SU-DHL-6 (cell line): ENCODE data around the gene RNF19B.

Experiments used
- H2AFZ ChIP-seq: fragments of 200-600 bp; sonication (generic); 2 replicates; pipeline ENCODE4 v1.6.1; 2014; ENCODE audit warnings: low read depth, mild to moderate bottlenecking, moderate library complexity, mixed read lengths, antibody characterized with exemption, low read length; ENCODE audit not compliant: severe bottlenecking
- H3F3A ChIP-seq: fragments of 200-600 bp; shearing (Covaris generic); 2 replicates; pipeline ENCODE4 v1.6.0; 2016; ENCODE audit warnings: antibody characterized with exemption, mild to moderate bottlenecking; ENCODE audit not compliant: insufficient read depth
- H3K27ac ChIP-seq: fragments of 200-600 bp; sonication (generic); 2 replicates; pipeline ENCODE4 v1.5.1; 2016; ENCODE audit warnings: low read depth, mild to moderate bottlenecking, low read length, moderate library complexity, mixed read lengths
- H3K27me3 ChIP-seq: fragments of 200-600 bp; sonication (generic), shearing (Covaris generic); 2 replicates; pipeline ENCODE4 v1.6.0; 2014; ENCODE audit warnings: mild to moderate bottlenecking, low read length
- H3K36me3 ChIP-seq: fragments of 200-600 bp; sonication (generic); 2 replicates; pipeline ENCODE4 v1.6.1; 2014; ENCODE audit warnings: mild to moderate bottlenecking, low read length, mixed read lengths
- H3K4me2 ChIP-seq: fragments of 300-600, 200-600 bp; shearing (Covaris generic), sonication (generic); 2 replicates; pipeline ENCODE4 v1.6.0; 2014; ENCODE audit warnings: low read length, low read depth, mild to moderate bottlenecking; ENCODE audit not compliant: poor library complexity, severe bottlenecking
- H3K4me3 ChIP-seq: fragments of 200-600 bp; sonication (generic); 2 replicates; pipeline ENCODE4 v1.5.1; 2014; ENCODE audit warnings: antibody characterized with exemption, low read length, mild to moderate bottlenecking, mixed read lengths; ENCODE audit not compliant: insufficient read depth, poor library complexity, severe bottlenecking
- H3K79me2 ChIP-seq: fragments of 200-600 bp; sonication (generic); 2 replicates; pipeline ENCODE4 v1.6.1; 2014; ENCODE audit warnings: mild to moderate bottlenecking, low read length, moderate library complexity; ENCODE audit not compliant: insufficient read depth
- H3K9ac ChIP-seq: fragments of 200-600 bp; sonication (generic); 2 replicates; pipeline ENCODE4 v1.7.0; 2014; ENCODE audit warnings: mild to moderate bottlenecking, low read length
- H3K9me2 ChIP-seq: fragments of 200-600 bp; sonication (generic); replicated peaks from 2 replicates; pipeline ENCODE4 v1.6.1; 2014; ENCODE audit warnings: low read length; ENCODE audit not compliant: insufficient read depth
- H3K9me3 ChIP-seq: fragments of 200-600 bp; sonication (generic); 2 replicates; pipeline ENCODE4 v1.6.1; 2014; ENCODE audit warnings: low read length, mixed read lengths; ENCODE audit not compliant: insufficient read depth
- H4K20me1 ChIP-seq: fragments of 200-600 bp; sonication (generic); 2 replicates; pipeline ENCODE4 v1.6.1; 2014; ENCODE audit warnings: low read depth, mild to moderate bottlenecking, antibody characterized with exemption, low read length, moderate library complexity, mixed read lengths
- CTCF ChIP-seq: fragments of 200-600 bp; sonication (generic); IDR thresholded peaks from one replicate; pipeline ENCODE4 v1.5.1; 2017; ENCODE audit warnings: antibody characterized with exemption, mild to moderate bottlenecking, low read length, moderate library complexity; ENCODE audit not compliant: insufficient read depth, poor library complexity, severe bottlenecking
- EZH2phosphoT487 ChIP-seq: fragments of 200-600 bp; sonication (generic), shearing (Covaris generic); conservative IDR thresholded peaks from 2 replicates; pipeline ENCODE4 v1.6.1; 2018; ENCODE audit warnings: mild to moderate bottlenecking, antibody characterized with exemption, low read length, moderate library complexity, mixed read lengths

Gene RNF19B

DNA sequence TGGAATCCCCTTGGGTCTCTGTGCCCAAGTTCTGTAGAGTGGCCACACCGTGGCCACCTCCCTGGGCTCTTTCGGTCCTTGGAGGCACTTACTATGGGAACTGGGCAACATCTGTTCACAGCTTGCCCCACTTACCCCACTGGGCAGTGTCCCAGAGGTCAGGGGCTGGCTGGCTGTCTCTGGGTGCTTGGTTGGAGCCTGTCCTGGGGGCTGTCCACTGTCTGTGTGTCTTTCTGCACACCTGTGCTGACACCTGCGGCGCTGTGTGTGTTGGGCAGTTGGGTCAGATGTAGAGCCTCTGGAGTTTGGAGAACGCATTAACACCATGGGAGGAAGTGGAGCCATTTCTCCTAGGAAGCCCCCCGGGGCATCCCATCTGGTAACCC lies 62.1 kb downstream of the RNF19B start:
- H3K9me3 ChIP-seq: no peaks in the 10 kb centered on the region
- no peaks in the 10 kb centered on the region for H4K20me1 ChIP-seq
- no peaks in the 10 kb centered on the region for H3K36me3 ChIP-seq
- H3F3A ChIP-seq: no peaks in the 10 kb centered on the region
- H3K27ac ChIP-seq: no peak overlapping the region
- no peaks in the 10 kb centered on the region for H3K79me2 ChIP-seq
- TF ChIP-seq CTCF (no peak), EZH2phosphoT487 (no peak)
- no peak overlapping the region for H3K4me3 ChIP-seq
- no peaks in the 10 kb centered on the region for H3K27me3 ChIP-seq
- H3K4me2 ChIP-seq: no peak overlapping the region
- no peak overlapping the region for H2AFZ ChIP-seq
- no peak overlapping the region for H3K9ac ChIP-seq
- H3K9me2 ChIP-seq: no peaks in the 10 kb centered on the region

- H3K79me2 ChIP-seq: no peaks in the 10 kb centered on the region
- H2AFZ ChIP-seq: no peak overlapping the region
- peak overlapping the region; percentile 47 for H3K4me3 ChIP-seq
- no peaks in the 10 kb centered on the region for H3K9me2 ChIP-seq
- H3K36me3 ChIP-seq: no peaks in the 10 kb centered on the region
- peak overlapping the region; percentile 56 for H3K4me2 ChIP-seq
- no peaks in the 10 kb centered on the region for H4K20me1 ChIP-seq
- TF ChIP-seq CTCF (no peak), EZH2phosphoT487 (no peak)
- no peaks in the 10 kb centered on the region for H3K9me3 ChIP-seq
- no peaks in the 10 kb centered on the region for H3K27me3 ChIP-seq
- no peak overlapping the region for H3K27ac ChIP-seq
- peak overlapping the region; percentile 26; the same call in 1 of the 2 replicates for H3K9ac ChIP-seq
- H3F3A ChIP-seq: no peaks in the 10 kb centered on the region
Observed at GRCh38 chr1:32901823-32902534, 62.6 kb downstream of the RNF19B start.

GRCh38 chr1:32900956-32901822 lies 63.4 kb downstream of the RNF19B start, which contains the start of gene TMEM54:
TSS of gene TMEM54 (minus strand) at chr1:32901389. CDS start at chr1:32901238, 151 bp downstream.
- H3K4me2 ChIP-seq: peak within 1 kb of the TSS; percentile 60
- no peaks in the 10 kb centered on the region for H3K79me2 ChIP-seq
- H4K20me1 ChIP-seq: no peaks in the 10 kb centered on the region
- H3K27ac ChIP-seq: no peak within 1 kb of the TSS
- peak within 1 kb of the TSS; percentile 47 for H3K4me3 ChIP-seq
- no peaks in the 10 kb centered on the region for H3K27me3 ChIP-seq
- H3K9ac ChIP-seq: peak within 1 kb of the TSS; percentile 41; the same call in 1 of the 2 replicates
- TF ChIP-seq EZH2phosphoT487 (no peak), CTCF (no peak)
- no peaks in the 10 kb centered on the region for H3K36me3 ChIP-seq
- no peaks in the 10 kb centered on the region for H3K9me3 ChIP-seq
- H3F3A ChIP-seq: no peaks in the 10 kb centered on the region
- H2AFZ ChIP-seq: no peak within 1 kb of the TSS
- no peaks in the 10 kb centered on the region for H3K9me2 ChIP-seq
